A673 (cell line): ENCODE data around the gene FASN. TPM values are rescaled to one million over a fixed set of nuclear protein-coding genes. Genes with fewer than 3 reads are reported as not detected.
A peak's percentile ranks its signal among the peaks of the same experiment; 100 is the strongest.

ENCODE experiments used
- BruUV-seq: library from RNA; stranded (reverse); fragments of 400-500 nt; replicated peaks from 2 replicates; lab custom pipeline; 2021; lab: Mats Ljungman, UMichigan
- CTCF ChIA-PET: fragments of 300-600 bp; sonication (Branson Sonifier 250); formaldehyde crosslinking; loops from one replicate; lab custom pipeline; 2022; ENCODE audit warnings: antibody characterized with exemption; lab: Charles Lee
- POLR2A ChIA-PET: fragments of 300-600 bp; sonication (Branson Sonifier 250); formaldehyde crosslinking; loops from one replicate; lab custom pipeline; 2022; ENCODE audit warnings: antibody characterized with exemption; ENCODE audit not compliant: low non-redundant PET; lab: Charles Lee
- DNase-seq: peaks from one replicate; pipeline ENCODE4 v3.0.0-alpha.2; 2015; ENCODE audit warnings: low spot score
- H3K27ac ChIP-seq: fragments of 200-600 bp; sonication (generic); 2 replicates; pipeline ENCODE4 v1.5.1; 2016; ENCODE audit warnings: mixed run types, low read depth, mild to moderate bottlenecking, mixed read lengths, antibody characterized with exemption, low read length; ENCODE audit not compliant: poor library complexity, severe bottlenecking
- H3K27me3 ChIP-seq: fragments of 200-600 bp; sonication (generic); replicated peaks from 2 replicates; pipeline ENCODE4 v1.6.1; 2017; ENCODE audit warnings: mixed run types, low read depth, mild to moderate bottlenecking, mixed read lengths, antibody characterized with exemption, low read length; ENCODE audit not compliant: insufficient read depth, poor library complexity
- H3K36me3 ChIP-seq: fragments of 200-600 bp; sonication (generic); 2 replicates; pipeline ENCODE4 v1.6.1; 2016; ENCODE audit warnings: mixed run types, mild to moderate bottlenecking, mixed read lengths, antibody characterized with exemption, low read length; ENCODE audit not compliant: insufficient read depth, poor library complexity, severe bottlenecking
- H3K4me1 ChIP-seq: fragments of 200-600 bp; sonication (generic); 2 replicates; pipeline ENCODE4 v1.6.1; 2017; ENCODE audit warnings: mixed run types, mild to moderate bottlenecking, mixed read lengths, antibody characterized with exemption, low read length; ENCODE audit not compliant: insufficient read depth, poor library complexity, severe bottlenecking
- H3K4me3 ChIP-seq: fragments of 200-600 bp; sonication (generic); 2 replicates; pipeline ENCODE4 v1.5.1; 2016; ENCODE audit warnings: low read depth, mixed run types, mild to moderate bottlenecking, mixed read lengths, low read length; ENCODE audit not compliant: poor library complexity, severe bottlenecking
- H3K9me3 ChIP-seq: fragments of 200-600 bp; sonication (generic); 2 replicates; pipeline ENCODE4 v1.6.1; 2016; ENCODE audit warnings: mixed run types, low read depth, mild to moderate bottlenecking, mixed read lengths, antibody characterized with exemption, low read length; ENCODE audit not compliant: poor library complexity, severe bottlenecking
- CTCF ChIP-seq: fragments of 300-800, 200-600 bp; sonication (generic); conservative IDR thresholded peaks from 2 replicates; pipeline ENCODE4 v1.5.1; 2017; ENCODE audit warnings: low read depth, mild to moderate bottlenecking, antibody characterized with exemption, low read length, moderate library complexity, mixed read lengths
- EZH2 ChIP-seq: fragments of 200-600 bp; sonication (generic); IDR thresholded peaks from 2 replicates; pipeline ENCODE4 v1.6.1; 2017; ENCODE audit warnings: borderline replicate concordance, low read depth, mild to moderate bottlenecking, mixed read lengths, antibody characterized with exemption, low read length; ENCODE audit not compliant: poor library complexity, severe bottlenecking
- intact Hi-C: fragments of 100-400 bp; cut with micrococcal nuclease; formaldehyde crosslinking; loops from one replicate; pipeline ENCODE4 v1.10.0; 2022; ENCODE audit not compliant: unreplicated experiment
- total RNA-seq: library from RNA; stranded (reverse); gene quantifications from 2 replicates; pipeline ENCODE4 v1.2.3, GENCODE V29; 2021

The FASN gene
- total RNA-seq, 1 experiment from 2014 or later, result 591 TPM

- peak overlapping the region; percentile 62 for H3K27ac ChIP-seq
- DNase-seq, result peak; percentile 91
- H3K9me3 ChIP-seq, result no peaks in the 10 kb centered on the region
- no peak for TF ChIP-seq EZH2
- TF ChIP-seq CTCF, result peak; percentile 82
- no peaks in the 10 kb centered on the region for H3K27me3 ChIP-seq
- intact Hi-C loops, result loop anchor here (5.0 kb wide), 1 partner anchor 122 kb away; no protein-coding TSS in a partner anchor
- H3K4me3 ChIP-seq, result peak overlapping the region; percentile 67
- H3K36me3 ChIP-seq, result peaks cover 5% of the 10 kb centered on the region
- no TSS peak for BruUV-seq
- ChIA-PET POLR2A (interaction anchor here (0.5 to 0.7 kb wide), 2 partner anchors 127 to 331 kb away, joined by 4 to 7 read pairs; no protein-coding TSS in a partner anchor), CTCF (interaction anchor here (0.5 to 1.6 kb wide), 7 partner anchors 9 to 175 kb away, joined by 3 to 19 read pairs (median 7); no protein-coding TSS in a partner anchor)
- no peaks in the 10 kb centered on the region for H3K4me1 ChIP-seq
Measured at GRCh38 chr17:82030470-82031302, 67.3 kb downstream of the FASN start.

GRCh38 chr17:82029990-82030469 lies 68.0 kb downstream of the FASN start:
- H3K27ac ChIP-seq, result no peak overlapping the region
- ChIA-PET CTCF (interaction anchor here (0.5 to 1.6 kb wide), 6 partner anchors 8 to 176 kb away, joined by 3 to 19 read pairs (median 5); no protein-coding TSS in a partner anchor), POLR2A (interaction anchor here (0.5 kb wide), 1 partner anchor 330 kb away, joined by 7 read pairs; no protein-coding TSS in a partner anchor)
- no peak overlapping the region for H3K4me3 ChIP-seq
- no peak for TF ChIP-seq CTCF
- no peaks in the 10 kb centered on the region for H3K27me3 ChIP-seq
- H3K36me3 ChIP-seq, result peaks cover 5% of the 10 kb centered on the region
- no peaks in the 10 kb centered on the region for H3K4me1 ChIP-seq
- intact Hi-C loops, result loop anchor here (5.0 kb wide), 1 partner anchor 122 kb away; no protein-coding TSS in a partner anchor
- H3K9me3 ChIP-seq, result no peaks in the 10 kb centered on the region
- no peak for DNase-seq
- BruUV-seq, result no TSS peak

GRCh38 chr17:82029391-82029790 lies 68.6 kb downstream of the FASN start:
- CTCF ChIA-PET, result interaction anchor here (1.5 kb wide), 1 partner anchor 177 kb away, joined by 3 read pairs; no protein-coding TSS in a partner anchor
- TF ChIP-seq EZH2 (no peak), CTCF (no peak)
- intact Hi-C loops, result no loop called here

More at GRCh38 chr17:82029391-82029790, 68.6 kb downstream of the FASN start:
- DNase-seq, result no peak
- no TSS peak for BruUV-seq
- no peaks in the 10 kb centered on the region for H3K9me3 ChIP-seq
- no peak overlapping the region for H3K4me3 ChIP-seq
- no peaks in the 10 kb centered on the region for H3K27me3 ChIP-seq
- POLR2A ChIA-PET, result no interaction called here
- H3K4me1 ChIP-seq, result peaks cover 3% of the 10 kb centered on the region
- no peak overlapping the region for H3K27ac ChIP-seq
- peaks cover 5% of the 10 kb centered on the region for H3K36me3 ChIP-seq
